Endometrial microvascular endothelial cells (primary cell): ENCODE measurements around the gene ANO1. TPM values are rescaled to one million over a fixed set of nuclear protein-coding genes. Genes with fewer than 3 reads are reported as not detected.

ENCODE experiments used
- in situ Hi-C: cut with HindIII; loops from 2 replicates; pipeline ENCODE4 v1.10.0; 2017; ENCODE audit warnings: low sequenced_read_pairs, low pct_unique_long_range_greater_than_20kb; ENCODE audit errors: inconsistent ontology term
- total RNA-seq: library from RNA; depleted of rRNA; stranded (reverse); fragments of >200 nt; gene quantifications from one replicate; pipeline ENCODE4 v1.2.3, GENCODE V29; 2015; ENCODE audit errors: inconsistent ontology term

Gene ANO1
- total RNA-seq, 1 donor from 2014 or later, result not detected

DNA sequence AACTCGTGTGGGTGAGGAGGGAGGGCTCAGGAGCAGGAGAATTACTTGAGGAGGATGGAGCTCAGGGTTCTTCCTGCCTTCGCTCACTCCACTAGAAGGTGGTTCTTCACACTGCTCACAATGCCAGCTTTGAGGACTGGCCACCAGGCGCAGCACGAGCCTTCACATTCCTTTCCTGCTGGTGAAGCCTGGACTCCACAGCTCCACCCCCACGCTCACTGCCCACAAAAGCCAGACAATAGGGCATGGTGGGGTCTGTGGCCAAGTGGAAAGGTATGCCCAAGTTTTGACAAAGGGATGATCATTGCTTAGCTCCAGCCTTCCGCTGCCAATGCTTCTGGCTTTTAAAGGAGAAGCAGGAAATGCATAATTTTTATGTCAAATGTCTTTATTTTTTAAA is 67.0 kb downstream of the ANO1 start:
- in situ Hi-C loops, result no loop called here

DNA sequence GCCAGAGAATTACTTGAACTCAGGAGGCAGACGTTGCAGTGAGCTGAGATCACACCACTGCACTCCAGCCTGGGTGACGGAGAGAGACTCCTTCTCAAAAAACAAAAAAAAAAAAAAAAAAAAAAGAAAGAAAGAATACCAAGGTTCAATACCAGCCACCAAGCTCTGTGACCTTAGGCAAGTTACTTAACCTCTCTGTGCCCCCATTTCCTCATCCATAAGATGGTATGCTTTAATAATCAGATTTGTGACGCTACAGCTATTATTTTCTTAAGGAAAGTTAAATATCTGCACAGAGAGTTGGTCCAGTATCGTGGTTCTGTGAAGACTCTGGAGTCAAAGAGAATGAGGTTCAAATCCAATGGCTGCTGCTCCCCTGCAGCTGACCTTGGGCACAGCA is 67.7 kb downstream of the ANO1 start:
- in situ Hi-C loops, result no loop called here

- in situ Hi-C loops, result no loop called here
These were observed 68.2 kb downstream of the ANO1 start for GRCh38 chr11:70146299-70146698.

- in situ Hi-C loops, result no loop called here
These were observed 68.9 kb downstream of the ANO1 start for GRCh38 chr11:70146895-70147520.

GRCh38 chr11:70147668-70148067 is 69.6 kb downstream of the ANO1 start:
- in situ Hi-C loops, result no loop called here

DNA sequence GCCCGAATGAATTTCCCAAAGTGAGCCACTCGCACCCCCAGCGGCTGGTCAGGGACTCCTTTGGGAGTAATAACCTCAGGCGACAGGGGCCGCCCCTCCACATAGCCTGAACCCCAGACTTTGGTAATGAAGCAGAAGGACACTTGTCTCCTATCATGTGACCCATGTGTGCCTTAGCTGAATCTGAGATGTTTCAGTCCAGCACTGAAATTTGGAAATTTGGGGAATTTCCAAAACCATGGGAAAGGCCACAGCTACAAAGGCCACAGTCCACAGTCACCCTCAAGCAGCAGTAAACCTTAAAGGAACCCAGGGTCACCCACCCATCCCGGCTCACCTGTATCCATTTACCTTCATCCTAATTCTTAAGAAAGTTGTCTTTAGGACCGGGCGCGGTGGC is 73.6 kb downstream of the ANO1 start:
- in situ Hi-C loops, result no loop called here

GRCh38 chr11:70153133-70153727 is 75.1 kb downstream of the ANO1 start:
- in situ Hi-C loops, result no loop called here

GRCh38 chr11:70155386-70155785 is 77.3 kb downstream of the ANO1 start:
- in situ Hi-C loops, result no loop called here

DNA sequence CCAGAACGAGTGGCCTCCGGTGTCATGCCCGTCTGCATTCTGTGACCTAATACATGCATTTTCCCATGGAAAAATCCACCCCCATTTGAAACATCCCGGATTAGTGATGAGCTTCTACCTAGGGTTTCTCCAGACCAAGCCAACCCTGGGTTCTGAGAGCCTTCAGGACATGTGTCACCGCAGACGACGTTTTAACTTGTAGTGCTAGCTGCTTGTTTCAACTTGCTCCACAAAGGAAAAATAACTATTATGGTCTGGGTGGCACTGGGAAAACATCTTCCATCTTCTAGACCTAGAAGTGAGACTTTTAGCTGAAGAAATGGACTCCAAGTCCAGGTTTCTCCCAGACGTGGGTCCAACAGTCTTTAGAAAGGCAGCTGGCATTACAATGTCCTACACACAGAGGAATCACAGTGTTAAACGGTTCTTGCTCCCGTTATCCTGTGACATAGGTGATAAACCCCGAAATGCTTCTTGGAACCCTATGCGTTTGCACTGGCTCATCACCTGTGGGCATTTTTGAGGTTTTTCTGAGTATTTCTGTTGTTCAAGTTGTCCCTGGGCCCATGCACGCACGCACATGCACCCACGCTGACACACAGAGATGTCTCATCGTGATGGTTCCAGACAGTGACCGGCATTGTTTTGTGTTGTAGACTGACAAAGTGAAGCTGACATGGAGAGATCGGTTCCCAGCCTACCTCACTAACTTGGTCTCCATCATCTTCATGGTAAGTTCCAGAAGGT is 78.3 kb downstream of the ANO1 start:
- in situ Hi-C loops, result no loop called here

- in situ Hi-C loops, result no loop called here
These were observed 80.1 kb downstream of the ANO1 start for GRCh38 chr11:70158201-70158600.

DNA sequence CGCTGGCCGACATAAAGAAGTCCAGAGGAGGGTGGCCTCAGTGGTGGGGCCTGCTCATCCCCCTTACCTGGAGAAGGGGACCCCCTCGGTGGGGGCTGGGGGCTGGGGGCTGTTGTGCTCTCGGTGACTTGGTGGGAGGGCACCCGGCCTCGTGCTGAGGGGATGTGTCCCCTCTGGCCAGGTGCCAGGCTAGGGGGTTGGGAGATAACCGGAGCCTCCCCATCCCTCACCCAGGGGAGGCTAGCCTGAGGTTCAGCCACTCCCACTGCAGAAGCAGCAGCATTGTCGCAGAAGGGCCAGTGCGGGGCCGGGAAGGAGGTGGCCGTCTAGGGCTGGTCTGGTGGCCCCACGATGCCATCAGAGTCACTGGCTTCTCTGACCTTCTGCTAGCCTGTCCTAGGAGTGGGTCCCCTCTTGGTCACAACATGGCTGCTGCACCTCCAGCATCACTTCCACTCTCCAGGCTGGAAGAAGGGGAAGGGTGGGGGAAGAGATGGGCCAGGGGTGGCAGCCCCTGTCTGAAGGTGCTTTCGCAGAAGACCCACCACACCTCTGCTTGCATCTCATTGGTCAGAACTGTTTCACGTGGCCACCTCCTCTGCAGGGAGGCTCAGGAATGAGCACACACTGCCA is 80.8 kb downstream of the ANO1 start:
- in situ Hi-C loops, result no loop called here

GRCh38 chr11:70159627-70160570 is 81.8 kb downstream of the ANO1 start:
- in situ Hi-C loops, result no loop called here

DNA sequence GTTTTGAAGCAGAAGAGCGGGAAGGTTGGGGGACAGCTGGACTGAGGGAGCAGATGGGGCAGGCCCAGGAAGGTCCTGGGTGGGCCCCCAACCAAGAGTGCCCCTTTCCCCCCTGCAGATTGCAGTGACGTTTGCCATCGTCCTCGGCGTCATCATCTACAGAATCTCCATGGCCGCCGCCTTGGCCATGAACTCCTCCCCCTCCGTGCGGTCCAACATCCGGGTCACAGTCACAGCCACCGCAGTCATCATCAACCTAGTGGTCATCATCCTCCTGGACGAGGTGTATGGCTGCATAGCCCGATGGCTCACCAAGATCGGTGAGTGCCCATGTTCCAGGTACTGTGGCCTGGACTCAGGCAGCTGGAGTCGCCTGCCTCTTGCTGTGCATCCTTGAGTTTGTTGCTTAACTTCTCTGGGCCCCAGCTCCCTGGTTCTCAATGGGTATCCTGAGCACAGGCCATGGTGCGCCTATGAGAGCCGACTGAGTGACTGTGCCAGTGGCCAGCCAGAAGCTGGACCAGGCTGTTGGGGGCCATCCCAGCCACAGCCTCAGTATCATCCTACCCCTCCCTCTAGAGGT is 83.0 kb downstream of the ANO1 start:
- in situ Hi-C loops, result no loop called here

DNA sequence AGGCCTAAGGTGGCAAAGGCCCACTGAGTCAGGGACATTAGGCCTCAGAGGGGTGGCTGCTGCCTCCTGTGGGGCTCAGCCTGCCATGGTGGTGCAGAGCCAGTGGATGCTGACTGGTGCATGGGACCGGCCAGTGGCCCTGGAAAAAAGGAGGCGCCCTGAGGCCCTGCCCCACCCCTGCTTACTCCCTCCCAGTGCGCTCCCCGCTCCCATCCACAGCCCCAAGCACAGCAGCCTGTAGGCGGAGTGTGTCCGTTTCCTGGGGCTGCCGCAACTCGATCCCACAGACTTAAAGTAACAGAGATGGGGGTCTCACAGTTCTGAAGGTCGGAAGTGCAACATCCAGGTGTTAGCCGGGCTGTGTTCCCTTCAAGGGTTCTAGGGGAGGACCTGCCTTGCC is 86.6 kb downstream of the ANO1 start:
- in situ Hi-C loops, result no loop called here

GRCh38 chr11:70167120-70167519 is 89.0 kb downstream of the ANO1 start:
- in situ Hi-C loops, result no loop called here

DNA sequence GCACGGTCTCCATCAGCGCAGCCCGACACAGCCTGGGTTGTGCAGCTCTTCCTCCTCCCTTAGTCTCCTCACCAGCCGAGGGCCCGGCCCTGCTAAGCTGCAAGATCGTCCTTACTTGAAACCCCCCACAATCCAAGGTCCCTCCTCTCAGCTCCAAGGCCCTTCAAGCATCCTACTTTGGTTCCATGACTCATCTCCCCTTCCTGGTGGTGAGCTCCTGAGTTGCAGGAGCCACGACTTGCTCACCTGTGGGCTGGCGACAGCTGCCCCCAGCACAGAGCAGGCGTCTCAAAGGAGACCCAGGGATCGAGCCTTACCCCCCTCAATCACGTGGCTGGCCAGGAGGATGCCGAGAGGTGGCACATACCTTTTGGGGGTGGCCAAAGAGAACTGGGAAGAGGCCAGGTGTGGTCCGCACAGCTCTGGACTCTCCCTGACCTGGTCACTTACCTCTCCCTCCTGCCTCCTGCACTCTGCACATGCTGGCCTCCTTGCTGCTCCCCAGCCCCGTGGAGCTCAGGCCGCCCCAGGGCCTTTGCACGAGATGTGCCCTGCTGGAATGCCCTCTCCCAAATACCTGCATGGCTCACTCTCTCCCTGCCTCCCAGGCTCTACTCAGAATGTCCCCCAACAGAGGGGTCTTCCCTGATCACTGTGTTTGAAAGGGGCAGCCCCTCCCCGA is 89.7 kb downstream of the ANO1 start:
- in situ Hi-C loops, result no loop called here

- in situ Hi-C loops, result no loop called here
These were observed 90.3 kb downstream of the ANO1 start for GRCh38 chr11:70168405-70168754.

DNA sequence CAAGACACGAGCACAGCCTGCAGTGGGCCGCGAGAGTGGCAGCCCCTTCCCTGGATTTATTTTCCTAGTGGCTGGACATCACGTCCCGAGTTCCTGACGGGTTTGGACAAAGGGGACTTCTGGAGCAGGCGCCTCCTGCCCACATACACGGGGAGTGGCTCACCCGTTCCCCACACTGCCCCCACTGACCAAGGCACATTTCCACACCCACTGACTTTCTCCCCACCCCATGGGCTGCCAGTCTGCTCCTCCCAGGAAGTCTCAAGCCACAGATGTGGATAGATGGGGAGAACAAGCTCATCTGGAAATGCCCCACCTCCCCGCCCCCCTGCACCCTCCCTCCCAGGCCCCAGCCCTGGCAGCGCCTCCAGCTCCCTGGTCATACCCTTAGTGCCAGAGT is 91.0 kb downstream of the ANO1 start:
- in situ Hi-C loops, result no loop called here
